Activated T-cell treated with anti-CD3 and anti-CD28 coated beads, Interleukin-2, amount 50 U/mL, for 48 hours (primary cell): Measurements from ENCODE around the gene COX4I2.

Source experiments
- DNase-seq, 2 experiments: peaks; one replicate each; pipeline ENCODE4 v3.0.0-alpha.2; 2020

The COX4I2 gene

DNA sequence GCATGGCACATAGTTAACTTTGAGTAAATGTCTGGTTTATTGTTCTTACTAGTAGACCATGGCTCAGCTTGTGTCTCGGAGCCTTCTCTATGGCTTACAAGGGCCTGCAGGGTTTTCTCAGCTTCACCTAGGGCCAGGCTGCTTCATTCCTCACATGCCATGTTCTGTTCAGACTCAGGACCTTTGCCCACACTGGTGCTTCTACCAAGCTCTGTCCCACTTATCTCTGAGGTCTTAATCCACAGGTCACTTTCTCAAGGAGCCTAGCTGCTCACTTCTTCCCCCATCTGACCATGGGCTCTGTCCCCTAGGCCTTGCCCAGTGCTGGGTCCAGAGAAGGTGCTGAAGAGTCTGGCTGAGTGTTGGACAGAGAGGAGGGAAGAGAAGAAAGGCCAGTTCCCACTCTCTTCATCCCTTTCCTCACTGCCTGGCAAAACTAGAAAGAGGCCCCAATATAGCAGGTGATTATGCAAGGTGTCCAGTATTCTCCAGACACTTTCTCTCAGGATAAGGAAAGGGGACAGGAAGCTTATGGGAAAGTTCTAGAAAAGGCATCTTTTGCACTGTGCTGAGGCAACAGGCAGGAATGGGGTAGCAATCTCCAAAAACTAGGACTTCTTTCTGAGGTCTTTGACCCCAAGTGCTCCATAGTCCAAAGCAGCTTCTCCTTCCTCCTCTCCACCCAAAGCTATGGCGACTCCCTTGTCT lies 40.0 kb downstream of the COX4I2 start:
- no peak for DNase-seq

DNA sequence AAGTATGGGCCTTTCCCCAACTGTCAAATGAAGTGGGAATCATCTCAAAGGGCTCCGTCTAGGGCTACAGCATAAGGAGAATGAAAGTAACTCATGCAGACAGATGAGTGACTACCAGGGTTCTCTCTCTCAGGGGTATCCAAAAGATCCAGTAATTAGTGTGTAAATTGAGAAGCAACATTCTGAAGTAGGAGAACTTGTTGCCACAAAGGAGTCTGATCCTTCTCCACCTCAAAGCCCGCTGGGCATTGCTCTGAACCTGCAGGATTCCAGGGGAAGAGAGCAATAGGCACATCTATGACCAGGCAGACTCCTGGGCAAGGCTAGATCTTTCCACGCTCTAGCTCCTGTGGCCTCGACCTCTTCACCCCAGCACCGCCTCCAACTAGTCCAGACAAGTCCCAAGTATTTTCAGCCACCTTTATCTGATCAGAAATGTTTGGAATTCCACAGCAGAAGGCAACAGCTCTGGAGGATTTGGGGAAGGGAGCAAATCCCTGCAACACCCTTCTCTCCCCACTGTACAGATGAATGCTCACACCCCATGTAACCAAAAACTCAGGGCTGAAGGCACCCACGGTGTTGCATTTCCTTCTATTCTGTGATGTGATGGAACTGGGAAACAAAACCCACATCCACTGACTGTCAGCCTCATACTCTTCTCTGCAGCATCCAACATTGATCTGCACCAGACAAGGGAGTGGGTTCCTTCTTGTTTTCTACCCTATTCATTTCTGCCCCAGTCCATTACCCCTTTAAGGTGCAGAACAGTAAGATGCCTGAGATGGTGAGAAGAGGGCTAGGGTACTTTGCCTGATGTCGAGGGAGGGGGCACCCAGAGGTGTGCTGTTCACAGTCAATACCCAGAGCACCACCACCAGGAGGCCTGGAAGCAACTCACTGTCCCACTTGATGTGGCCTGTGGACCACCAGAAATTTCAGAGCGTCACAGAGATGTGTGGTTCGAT lies 41.0 kb downstream of the COX4I2 start:
- DNase-seq: no peak

DNA sequence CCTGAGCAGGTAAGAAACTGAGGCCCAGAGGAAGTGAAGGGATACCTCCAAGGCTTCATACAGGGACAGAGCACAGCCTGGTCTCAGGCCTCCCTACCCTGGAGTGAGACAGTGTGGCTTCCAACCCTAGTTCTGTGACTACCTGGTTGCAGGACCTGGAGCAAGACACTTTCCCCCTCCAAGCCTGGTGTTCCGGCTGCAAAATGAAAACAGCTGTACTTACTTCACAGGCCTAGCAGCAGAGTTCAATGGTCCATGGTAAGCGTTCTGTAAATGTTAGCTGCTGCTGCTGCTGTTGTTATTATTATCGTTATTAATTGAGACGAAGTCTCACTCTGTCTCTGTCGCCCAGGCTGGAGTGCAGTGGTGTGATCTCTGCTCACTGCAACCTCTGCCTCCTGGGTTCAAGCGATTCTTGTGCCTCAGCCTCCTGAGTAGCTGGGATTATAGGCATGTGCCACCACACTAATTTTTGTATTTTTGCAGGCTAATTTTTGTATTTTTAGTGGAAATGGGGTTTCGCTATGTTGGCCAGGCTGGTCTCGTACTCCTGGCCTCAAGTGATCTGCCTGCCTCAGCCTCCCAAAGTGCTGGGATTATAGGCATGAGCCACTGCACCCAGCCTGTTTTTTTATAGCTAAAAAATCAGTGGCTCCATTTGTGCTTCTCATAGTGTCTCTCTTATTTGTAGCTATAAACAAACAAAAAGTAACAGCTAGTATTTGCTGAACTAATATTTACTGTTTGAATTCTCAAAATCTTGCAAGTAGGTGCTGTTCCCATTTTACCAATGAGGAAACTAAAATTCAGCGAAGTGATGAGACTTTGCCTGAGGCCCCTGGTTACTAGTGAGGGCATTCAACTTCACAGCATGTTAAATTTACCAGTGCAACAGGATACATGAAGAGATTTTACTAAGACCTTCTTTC lies 41.9 kb downstream of the COX4I2 start:
- DNase-seq: no peak

DNA sequence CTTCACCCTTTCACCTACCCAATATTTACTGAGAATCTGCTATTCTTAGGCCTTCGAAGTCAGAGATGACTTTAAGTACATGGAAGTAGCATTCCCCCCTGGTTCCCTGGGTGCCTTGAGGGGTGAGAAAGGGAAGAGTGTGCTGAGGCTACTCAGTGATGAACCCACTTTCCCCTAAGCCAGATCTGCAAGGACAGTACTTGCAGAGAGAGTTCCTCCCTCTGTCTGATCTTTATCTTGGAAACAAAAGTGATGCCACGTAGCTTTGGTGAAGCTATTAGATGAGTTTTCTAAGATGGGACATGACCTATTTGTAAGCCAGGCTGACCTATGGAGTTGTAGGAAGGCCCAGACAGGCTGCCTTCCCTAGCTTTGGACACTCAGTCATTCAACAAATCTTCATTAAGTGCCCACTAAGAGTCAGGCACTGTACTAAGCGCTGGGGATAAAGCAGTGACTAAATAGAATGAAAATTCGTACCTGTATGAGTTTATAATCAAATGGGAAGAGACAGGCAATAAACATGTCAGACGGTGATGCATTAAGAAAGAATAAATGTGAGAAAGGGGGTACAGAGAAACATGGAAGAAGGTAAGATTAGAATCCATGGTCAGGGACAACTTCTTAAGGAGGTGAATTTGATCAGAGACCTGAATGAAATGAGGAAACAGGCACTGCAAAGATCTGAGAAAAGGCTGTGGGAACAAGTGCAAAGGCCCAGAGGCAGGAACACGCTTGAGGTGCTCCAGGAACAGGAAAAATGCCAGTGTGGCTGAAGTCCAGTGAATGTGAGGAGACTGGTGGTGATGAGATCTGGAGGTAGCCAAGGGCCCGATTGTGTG lies 42.8 kb downstream of the COX4I2 start:
- DNase-seq: no peak

DNA sequence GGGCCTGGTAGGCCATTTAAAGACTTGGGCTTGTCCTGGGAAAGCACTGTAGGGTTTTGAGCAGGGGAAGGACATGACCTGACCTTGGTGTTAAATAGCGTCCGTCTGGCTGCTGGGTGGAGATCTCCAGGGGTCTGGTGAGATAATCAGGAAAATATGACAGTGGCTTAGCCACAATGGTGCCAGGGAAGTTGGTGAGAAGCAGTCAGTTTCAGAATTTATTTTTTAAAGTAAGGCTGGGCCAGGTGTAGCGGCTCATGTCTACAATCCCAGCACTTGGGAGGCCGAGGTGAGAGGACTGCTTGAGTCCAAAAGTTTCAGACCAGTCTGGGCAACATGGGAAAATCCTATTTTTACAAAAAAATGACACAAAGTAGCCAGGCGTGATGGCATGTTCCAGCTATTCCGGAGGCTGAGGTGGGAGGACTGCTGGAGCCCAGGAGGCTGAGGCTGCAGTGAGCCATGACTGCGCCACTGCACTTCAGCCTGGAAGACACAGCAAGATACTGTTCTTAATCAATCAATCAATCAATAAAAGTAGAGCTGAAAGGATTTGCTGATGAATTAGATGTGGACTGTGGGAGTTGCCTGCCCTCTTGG lies 43.5 kb downstream of the COX4I2 start:
- DNase-seq: no peak

DNA sequence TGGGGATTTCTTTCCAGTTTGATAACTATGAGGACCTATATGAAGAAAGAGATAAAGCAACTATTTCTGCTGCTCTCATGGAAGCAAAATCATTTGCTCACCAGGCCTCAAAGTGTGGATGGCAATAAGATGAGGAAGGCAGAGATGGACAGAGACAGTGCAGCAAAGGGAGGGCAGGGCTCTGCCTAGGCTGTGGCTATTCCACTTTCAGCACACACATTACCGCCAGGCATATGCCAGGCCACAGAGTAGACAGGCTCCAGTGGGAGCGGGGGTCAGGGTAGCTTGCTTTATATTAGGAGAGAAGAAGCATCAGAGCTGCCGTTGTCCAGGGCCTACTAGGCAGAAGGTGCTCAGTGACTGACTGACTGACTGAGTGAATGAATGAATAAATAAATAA lies 44.1 kb downstream of the COX4I2 start:
- DNase-seq: no peak

DNA sequence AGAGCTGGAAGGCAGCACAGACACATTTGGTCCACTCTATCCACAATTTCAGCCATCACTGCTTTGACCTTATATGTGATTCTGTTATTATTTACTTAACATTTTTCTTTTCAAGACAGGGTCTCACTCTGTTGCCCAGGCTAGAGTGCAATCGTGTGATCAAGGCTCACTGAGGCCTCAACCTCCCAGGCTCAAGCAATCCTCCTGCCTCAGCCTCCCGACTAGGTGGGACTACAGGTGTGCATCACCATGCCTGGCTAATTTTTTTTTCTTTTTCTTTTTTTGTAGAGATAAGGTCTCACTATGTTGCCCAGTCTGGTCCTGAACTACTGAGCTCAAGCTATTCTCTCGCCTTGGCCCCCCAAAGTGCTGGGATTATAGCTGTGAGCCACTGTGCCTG lies 44.6 kb downstream of the COX4I2 start:
- no peak for DNase-seq

DNA sequence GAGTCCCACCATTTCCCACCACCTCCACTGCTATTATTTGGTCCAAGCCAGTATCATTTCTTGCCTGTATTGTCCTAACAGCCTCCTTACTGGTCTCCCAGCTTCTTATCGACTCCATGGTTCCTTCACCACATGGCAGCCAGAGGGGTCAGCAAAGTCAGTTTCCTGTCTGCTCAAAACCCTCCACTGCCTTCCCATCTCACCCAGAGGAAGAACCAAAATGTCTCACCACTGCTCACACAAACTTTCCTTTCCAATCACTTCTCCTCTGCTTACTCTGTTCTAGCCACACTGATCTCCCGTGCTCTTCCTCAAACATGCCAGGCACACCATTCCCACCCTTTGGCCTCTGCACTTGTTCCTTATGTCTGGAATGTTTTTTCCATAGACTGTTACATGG lies 45.2 kb downstream of the COX4I2 start:
- no peak for DNase-seq

DNA sequence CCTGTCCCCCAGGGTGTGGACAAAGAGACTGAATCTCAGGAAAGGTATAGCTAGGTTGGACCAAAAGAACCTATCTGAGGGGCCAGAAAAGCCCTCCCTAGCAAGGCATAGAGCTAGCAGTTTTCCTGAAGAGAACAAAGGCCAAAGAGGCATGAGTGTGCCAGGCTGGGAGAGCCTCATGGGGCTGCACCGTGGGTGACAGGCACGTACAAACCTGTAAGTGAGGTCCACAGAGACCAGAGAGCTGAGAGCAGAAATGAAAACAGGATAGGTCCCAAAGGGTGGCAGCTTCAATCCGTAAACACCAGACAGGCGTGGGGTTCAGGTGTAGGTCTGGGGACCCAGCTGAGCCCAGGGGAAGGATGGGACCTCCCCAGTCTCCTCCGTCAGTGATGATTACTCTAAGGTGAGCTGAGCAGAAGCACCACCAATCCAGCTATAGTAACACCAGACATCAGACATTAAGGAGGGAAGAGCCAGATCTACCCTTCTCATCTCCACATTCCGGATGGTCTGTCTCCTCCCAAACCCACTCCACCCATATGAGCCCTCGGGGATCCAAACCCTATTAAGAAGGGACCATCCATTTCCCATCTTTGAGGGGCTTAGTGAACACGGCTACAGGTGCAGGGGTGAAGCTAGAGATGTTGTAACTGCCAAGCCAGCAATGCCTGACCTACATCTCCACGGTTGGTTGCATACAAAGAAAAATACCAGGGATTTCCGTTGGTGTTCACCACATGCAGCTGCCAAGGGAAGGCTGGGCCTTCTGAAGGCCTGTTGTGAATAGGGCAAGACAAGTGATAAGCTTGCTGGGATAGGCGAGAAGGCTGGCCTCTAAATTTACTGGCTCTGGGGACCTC lies 46.7 kb downstream of the COX4I2 start:
- no peak for DNase-seq

DNA sequence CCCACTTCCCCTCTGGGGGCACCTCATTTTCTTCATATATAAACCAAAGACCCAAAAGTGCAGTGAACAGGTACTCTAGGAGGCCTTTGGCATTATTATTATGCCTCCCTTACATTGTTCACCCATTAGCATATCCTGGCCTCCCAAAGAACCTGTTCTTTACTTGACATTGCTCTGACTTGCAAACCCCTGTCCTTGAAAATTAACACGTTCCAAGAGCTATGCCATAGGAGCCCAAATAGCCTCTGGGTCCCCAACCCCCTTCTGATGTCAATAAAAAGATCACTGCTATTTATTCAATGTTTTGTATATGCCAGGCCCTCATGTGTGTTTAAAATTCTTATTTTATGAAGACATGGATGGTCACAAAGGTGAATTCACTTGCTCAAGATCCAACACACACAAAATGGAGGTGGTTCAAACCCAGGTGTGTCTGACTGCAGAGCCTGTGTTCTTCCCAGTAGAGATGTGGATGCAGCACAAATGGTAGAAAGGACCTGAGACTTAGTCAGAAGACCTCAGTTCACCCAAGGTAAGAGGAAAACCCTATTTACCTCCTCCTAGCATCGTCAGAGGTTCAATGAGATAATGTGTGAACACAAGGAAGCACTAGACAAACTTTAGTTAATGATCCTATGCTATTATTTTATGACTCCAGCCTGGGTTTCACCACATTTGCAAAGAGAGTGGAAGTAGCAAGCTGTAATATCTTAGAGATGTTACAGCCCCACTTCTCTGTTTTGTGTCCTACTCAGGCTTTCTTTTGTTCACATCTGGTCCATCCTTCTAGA lies 48.3 kb downstream of the COX4I2 start:
- no peak for DNase-seq

DNA sequence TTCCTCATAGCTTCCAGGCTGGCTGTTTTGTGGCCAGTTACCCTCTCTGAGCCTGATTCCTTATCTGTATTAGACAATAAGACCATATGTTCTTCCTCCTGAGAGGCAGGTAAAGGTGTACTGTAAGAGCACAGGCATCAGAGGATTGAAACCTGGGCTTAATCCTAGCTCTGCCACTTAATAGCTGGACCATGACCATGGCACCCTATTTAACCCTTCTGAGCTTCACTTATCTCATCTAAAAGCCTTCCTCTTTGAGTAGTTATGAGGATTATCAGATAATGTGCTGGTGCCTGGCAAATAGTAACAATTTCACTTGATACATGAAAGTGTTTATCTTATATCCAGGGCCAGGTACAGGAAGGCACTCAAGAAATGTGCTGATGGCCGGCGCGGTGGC lies 50.1 kb downstream of the COX4I2 start:
- no peak for DNase-seq

DNA sequence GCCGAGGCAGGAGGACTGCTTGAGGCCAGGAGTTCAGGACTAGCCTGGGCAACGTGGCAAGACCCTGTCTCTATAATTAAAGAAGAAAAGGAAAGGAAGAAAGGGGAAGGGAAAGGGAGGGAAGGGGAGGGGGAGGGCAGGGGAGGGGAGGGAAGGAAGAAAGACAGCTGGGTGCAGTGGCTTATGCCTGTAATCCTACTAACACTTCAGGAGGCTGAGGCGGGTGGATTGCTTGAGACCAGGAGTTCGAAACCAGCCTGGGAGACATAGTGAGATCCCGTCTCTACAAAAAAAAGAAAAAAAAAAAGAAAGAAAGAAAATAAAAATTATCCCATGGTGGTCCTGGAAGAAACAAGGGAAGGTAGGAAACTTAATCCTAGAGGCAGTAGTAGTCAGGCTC lies 51.4 kb downstream of the COX4I2 start:
- no peak for DNase-seq

DNA sequence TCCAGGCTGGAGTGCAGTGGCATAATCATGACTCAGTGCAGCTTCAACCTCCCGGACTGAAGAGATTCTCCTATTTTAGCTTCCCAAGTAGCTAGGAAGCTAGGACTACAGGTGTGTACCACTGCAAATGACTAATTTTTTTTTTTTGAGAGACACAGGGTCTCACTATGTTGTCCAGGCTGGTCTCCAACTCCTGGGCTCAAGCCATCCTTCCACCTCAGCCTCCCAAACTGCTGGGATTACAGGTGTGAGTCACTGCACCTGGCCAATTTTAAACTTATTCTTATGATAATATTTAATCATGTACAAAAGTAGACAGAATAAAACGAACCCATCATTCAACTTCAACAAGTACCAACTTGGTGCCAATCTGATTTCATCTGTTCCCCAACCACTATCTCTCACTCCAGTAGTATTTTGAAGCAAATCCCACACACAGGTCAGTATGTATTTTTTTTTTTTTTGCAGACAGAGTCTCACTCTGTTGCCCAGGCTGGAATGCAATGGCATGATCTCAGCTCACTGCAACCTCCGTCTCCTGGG lies 52.5 kb downstream of the COX4I2 start:
- no peak for DNase-seq

DNA sequence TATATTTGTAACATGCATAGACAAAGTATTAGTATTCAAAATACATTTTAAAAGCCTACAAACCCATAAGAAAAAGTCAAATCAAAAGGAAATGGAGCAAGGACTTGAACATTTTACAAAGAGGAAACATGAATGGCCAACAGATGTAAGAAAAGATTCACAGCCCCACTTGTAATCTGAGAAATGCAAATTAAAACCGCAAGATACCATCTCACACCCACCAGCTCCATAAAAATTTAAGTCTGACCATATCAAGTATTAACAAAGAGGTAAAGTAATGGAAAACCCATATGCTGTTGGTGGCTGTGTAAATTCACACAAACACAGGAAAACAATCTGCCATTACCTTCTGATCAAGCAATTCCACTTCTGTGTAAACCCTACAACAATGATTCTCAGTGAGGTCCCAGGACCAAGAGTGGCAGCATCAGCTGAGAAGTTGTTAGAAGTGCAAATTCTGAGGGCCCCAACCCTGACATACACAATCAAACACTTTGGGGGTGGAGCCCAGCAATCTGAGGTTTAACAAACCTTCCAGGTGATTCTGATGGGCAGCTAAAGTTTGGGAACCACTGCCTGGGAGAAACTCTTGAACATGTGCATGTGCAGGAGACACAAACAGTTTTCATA lies 54.0 kb downstream of the COX4I2 start:
- DNase-seq: no peak

DNA sequence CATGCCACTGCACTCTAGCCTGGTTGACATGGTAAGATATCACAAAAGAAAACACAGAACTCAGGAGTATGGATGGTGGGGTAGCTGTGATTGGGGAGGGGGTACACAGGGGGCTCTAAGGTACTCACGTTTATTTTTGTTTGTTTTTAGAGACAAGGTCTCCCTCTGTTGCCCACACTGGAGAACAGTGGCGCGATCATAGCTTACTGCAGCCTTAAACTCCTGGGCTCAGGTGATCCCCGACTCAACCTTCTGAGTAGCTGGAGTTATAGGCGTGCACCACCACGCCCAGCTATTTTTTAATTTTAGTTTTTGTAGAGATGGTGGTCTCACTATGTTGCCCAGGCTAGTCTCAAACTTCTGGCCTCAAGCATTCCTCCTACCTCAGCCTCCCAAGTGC lies 55.7 kb downstream of the COX4I2 start:
- no peak for DNase-seq

DNA sequence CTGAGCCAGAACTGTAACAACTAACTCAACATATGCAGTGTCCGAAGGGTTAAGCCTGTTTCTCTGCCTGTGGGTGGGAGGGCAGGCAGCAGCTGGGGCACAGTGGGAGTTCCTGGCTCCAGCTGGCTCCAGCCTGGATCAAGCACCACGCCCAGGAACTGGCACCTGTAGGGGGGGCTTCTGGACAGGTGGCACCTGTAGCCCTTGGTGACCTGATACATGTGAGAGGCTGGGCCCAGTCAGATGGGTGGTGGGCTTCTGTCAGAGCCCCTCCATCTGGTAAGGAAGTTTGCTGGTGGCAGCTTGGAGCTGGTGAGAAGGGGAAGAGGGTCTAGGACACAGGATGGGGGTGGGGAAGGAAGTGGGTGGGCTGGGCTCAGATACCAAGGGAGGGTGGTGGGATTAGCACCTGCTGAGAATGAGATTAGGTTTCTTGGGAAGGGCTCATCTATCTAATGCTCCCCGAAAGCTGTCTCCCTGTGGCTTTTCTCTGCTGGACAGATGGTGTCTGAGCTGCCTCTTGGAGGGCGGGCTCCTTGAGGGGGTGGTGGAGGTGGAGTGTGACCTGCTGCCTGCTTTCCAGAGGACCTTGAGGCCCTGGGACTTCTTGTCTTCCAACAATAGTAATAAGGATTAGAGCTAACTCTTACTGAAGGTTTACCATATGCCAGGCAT lies 56.4 kb downstream of the COX4I2 start:
- DNase-seq: no peak
